Mesenchymal stem cell (in vitro differentiated cells and primary cell): Measurements from ENCODE around the gene GNG12.

Source experiments
- DNase-seq: peaks from one replicate; pipeline ENCODE4 v3.0.0-alpha.2; 2013
- H2AFZ ChIP-seq: one replicate; pipeline ENCODE4 v1.6.1; 2013; ENCODE audit warnings: low read depth, mild to moderate bottlenecking, control low read depth, inconsistent platforms, low read length, moderate library complexity
- H2AK5ac ChIP-seq: 2 replicates; pipeline ENCODE4 v1.6.1; 2013; ENCODE audit warnings: low read length, moderate library complexity, mild to moderate bottlenecking, inconsistent platforms; ENCODE audit not compliant: severe bottlenecking
- H2BK120ac ChIP-seq: one replicate; pipeline ENCODE4 v1.6.1; 2013; ENCODE audit warnings: low read depth, mild to moderate bottlenecking, inconsistent platforms, low read length, moderate library complexity
- H2BK12ac ChIP-seq, 2 experiments: one replicate each; pipeline ENCODE4 v1.6.1; 2013; ENCODE audit warnings: inconsistent platforms in 2 of 2, low read length in 2 of 2, mild to moderate bottlenecking in 2 of 2, moderate library complexity in 2 of 2, control low read depth in 1 of 2
- H2BK15ac ChIP-seq: one replicate; pipeline ENCODE4 v1.6.1; 2013; ENCODE audit warnings: mild to moderate bottlenecking, low read depth, inconsistent platforms; ENCODE audit not compliant: poor library complexity, severe bottlenecking
- H2BK5ac ChIP-seq: 2 replicates; pipeline ENCODE4 v1.6.1; 2013; ENCODE audit warnings: low read depth, mild to moderate bottlenecking, low read length, control low read depth, inconsistent platforms; ENCODE audit not compliant: poor library complexity, severe bottlenecking
- H3K14ac ChIP-seq, 2 experiments: one replicate each; pipeline ENCODE4 v1.6.1; 2013; ENCODE audit warnings: inconsistent platforms in 2 of 2, low read length in 2 of 2, control low read depth in 1 of 2, mild to moderate bottlenecking in 1 of 2, moderate library complexity in 1 of 2
- H3K18ac ChIP-seq, 2 experiments: one replicate each; pipeline ENCODE4 v1.6.1; 2013; ENCODE audit warnings: inconsistent platforms in 2 of 2, low read length in 2 of 2, control low read depth in 1 of 2, low read depth in 1 of 2, mild to moderate bottlenecking in 1 of 2
- H3K23ac ChIP-seq, 2 experiments: one replicate each; pipeline ENCODE4 v1.6.1; 2013; ENCODE audit warnings: inconsistent platforms in 2 of 2, low read length in 2 of 2, mild to moderate bottlenecking in 2 of 2, moderate library complexity in 2 of 2, control low read depth in 1 of 2
- H3K27ac ChIP-seq: 2 replicates; pipeline ENCODE4 v1.5.1; 2013; ENCODE audit warnings: mild to moderate bottlenecking, moderate library complexity, low read length, control low read depth, inconsistent platforms; ENCODE audit not compliant: poor library complexity, severe bottlenecking
- H3K27me3 ChIP-seq, 2 experiments: 2 replicates each; pipeline versions ENCODE4 v1.6.1 to v1.7.0; 2013; ENCODE audit warnings: low read length in 2 of 2, mild to moderate bottlenecking in 2 of 2, moderate library complexity in 2 of 2, control low read depth in 1 of 2, inconsistent platforms in 1 of 2; ENCODE audit not compliant: control insufficient read depth in 1 of 2, insufficient read depth in 1 of 2
- H3K36me3 ChIP-seq, 2 experiments: 2 replicates each; pipeline versions ENCODE4 v1.6.1 to v1.7.0; 2013; ENCODE audit warnings: low read length in 2 of 2, control low read depth in 1 of 2, inconsistent platforms in 1 of 2, low read depth in 1 of 2, mild to moderate bottlenecking in 1 of 2; ENCODE audit not compliant: insufficient read depth in 2 of 2, control insufficient read depth in 1 of 2
- H3K4ac ChIP-seq, 2 experiments: one replicate each; pipeline ENCODE4 v1.6.1; 2013; ENCODE audit warnings: inconsistent platforms in 2 of 2, low read length in 2 of 2, mild to moderate bottlenecking in 2 of 2, moderate library complexity in 2 of 2, control low read depth in 1 of 2, low read depth in 1 of 2
- H3K4me1 ChIP-seq: 2 replicates; pipeline ENCODE4 v1.6.1; 2013; ENCODE audit warnings: low read depth, low read length, control low read depth; ENCODE audit not compliant: control insufficient read depth, insufficient read depth
- H3K4me2 ChIP-seq: 2 replicates; pipeline ENCODE4 v1.6.1; 2013; ENCODE audit warnings: low read length, mild to moderate bottlenecking, inconsistent platforms; ENCODE audit not compliant: poor library complexity, severe bottlenecking
- H3K4me3 ChIP-seq, 2 experiments: 2 replicates each; pipeline versions ENCODE4 v1.5.1 to v1.7.0; 2013; ENCODE audit warnings: low read length in 2 of 2, mild to moderate bottlenecking in 2 of 2, control low read depth in 1 of 2, low read depth in 1 of 2; ENCODE audit not compliant: insufficient read depth in 1 of 2
- H3K79me1 ChIP-seq: replicated peaks from 2 replicates; pipeline ENCODE4 v1.6.1; 2013; ENCODE audit warnings: mild to moderate bottlenecking, control low read depth, low read length, inconsistent platforms; ENCODE audit not compliant: poor library complexity, severe bottlenecking
- H3K9ac ChIP-seq: 2 replicates; pipeline ENCODE4 v1.7.0; 2013; ENCODE audit warnings: mild to moderate bottlenecking, low read length, moderate library complexity
- H3K9me3 ChIP-seq: 2 replicates; pipeline ENCODE4 v1.7.0; 2013; ENCODE audit warnings: mild to moderate bottlenecking, low read length; ENCODE audit not compliant: control insufficient read depth
- H4K8ac ChIP-seq: one replicate; pipeline ENCODE4 v1.6.1; 2013; ENCODE audit warnings: inconsistent platforms, mild to moderate bottlenecking, low read length, moderate library complexity
- H4K91ac ChIP-seq: one replicate; pipeline ENCODE4 v1.6.1; 2013; ENCODE audit warnings: mild to moderate bottlenecking, low read length, inconsistent platforms
- WGBS: methylation state at CpG from one replicate; pipeline ENCODE4 v1.1.7; 2013; ENCODE audit warnings: mixed read lengths; 5-methylcytosine and 5-hydroxymethylcytosine counted together

GNG12 gene

DNA sequence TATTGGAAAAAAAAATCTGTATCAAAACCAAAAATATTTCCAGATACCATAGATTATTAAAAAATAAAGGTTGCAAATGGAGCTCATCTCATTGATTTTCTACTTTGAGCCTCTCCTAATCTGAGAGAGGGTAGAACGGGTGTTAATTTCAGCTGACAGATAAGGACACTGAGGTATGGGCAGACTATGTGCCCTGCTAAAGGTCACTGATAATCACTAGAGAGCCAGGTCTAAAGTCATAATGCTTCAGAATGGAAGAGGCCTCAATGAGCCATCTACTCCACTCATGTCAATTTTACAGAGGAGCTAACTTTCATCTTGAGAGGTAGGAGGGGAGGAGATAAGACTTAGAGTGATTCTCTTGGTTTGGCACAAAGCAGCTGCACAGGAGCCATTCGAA, 21.0 kb downstream of the GNG12 start:
- H3K79me1 ChIP-seq: peaks cover 8% of the 10 kb centered on the region
- no peak overlapping the region for H4K91ac ChIP-seq
- H2BK120ac ChIP-seq: no peak overlapping the region
- H2AK5ac ChIP-seq: no peak overlapping the region
- H3K14ac ChIP-seq: no peak overlapping the region
- H4K8ac ChIP-seq: no peak overlapping the region
- H3K27me3 ChIP-seq: no peaks in the 10 kb centered on the region
- no peak overlapping the region for H3K4me2 ChIP-seq
- H3K4me1 ChIP-seq: peaks cover 4% of the 10 kb centered on the region
- H2BK15ac ChIP-seq: no peak overlapping the region
- no peak overlapping the region for H3K23ac ChIP-seq
- no peak overlapping the region for H3K9ac ChIP-seq
- H3K4me3 ChIP-seq: no peak overlapping the region
- no peak overlapping the region for H3K27ac ChIP-seq
- H3K36me3 ChIP-seq: peaks cover 9 to 10% of the 10 kb centered on the region in 2 experiments
- no peak overlapping the region for H2AFZ ChIP-seq
- no peak for DNase-seq
- H2BK12ac ChIP-seq: no peak overlapping the region
- no peak overlapping the region for H3K18ac ChIP-seq
- no peak overlapping the region for H3K4ac ChIP-seq
- 77% methylated on average over 2 of the region's 2 CpGs for WGBS
- H3K9me3 ChIP-seq: no peaks in the 10 kb centered on the region
- no peak overlapping the region for H2BK5ac ChIP-seq

DNA sequence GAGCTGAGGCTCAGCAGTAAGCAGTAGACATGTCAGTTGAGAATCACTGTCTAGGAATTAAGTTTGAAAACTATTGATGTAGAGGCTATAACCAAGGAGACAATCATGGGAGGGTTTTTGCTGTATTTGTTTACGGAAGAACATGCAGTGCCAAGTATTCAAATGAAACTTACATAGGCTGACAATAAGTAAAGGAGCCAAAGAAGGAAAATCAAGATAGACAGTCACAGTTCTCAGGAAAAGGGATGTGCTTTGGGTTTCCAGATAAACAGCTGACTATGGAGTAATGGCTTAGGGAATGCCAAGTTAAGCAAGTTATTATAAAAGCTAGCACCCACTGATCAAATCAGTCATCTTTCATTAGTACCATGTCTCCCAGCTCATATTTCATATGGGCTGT, 21.5 kb downstream of the GNG12 start:
- H2BK12ac ChIP-seq: no peak overlapping the region
- peaks cover 8% of the 10 kb centered on the region for H3K79me1 ChIP-seq
- H3K4me2 ChIP-seq: no peak overlapping the region
- H2BK120ac ChIP-seq: no peak overlapping the region
- 91% methylated on average over 1 of the region's 1 CpG for WGBS
- no peaks in the 10 kb centered on the region for H3K9me3 ChIP-seq
- H3K36me3 ChIP-seq: peaks cover 9 to 10% of the 10 kb centered on the region in 2 experiments
- H2BK5ac ChIP-seq: no peak overlapping the region
- no peak overlapping the region for H2AFZ ChIP-seq
- no peak overlapping the region for H2BK15ac ChIP-seq
- no peaks in the 10 kb centered on the region for H3K27me3 ChIP-seq
- H2AK5ac ChIP-seq: no peak overlapping the region
- H3K4me1 ChIP-seq: peaks cover 4% of the 10 kb centered on the region
- no peak for DNase-seq
- no peak overlapping the region for H4K91ac ChIP-seq
- H3K18ac ChIP-seq: no peak overlapping the region
- no peak overlapping the region for H3K14ac ChIP-seq
- H3K4me3 ChIP-seq: no peak overlapping the region
- H3K23ac ChIP-seq: no peak overlapping the region
- H3K9ac ChIP-seq: no peak overlapping the region
- H3K27ac ChIP-seq: no peak overlapping the region
- H4K8ac ChIP-seq: no peak overlapping the region
- no peak overlapping the region for H3K4ac ChIP-seq

DNA sequence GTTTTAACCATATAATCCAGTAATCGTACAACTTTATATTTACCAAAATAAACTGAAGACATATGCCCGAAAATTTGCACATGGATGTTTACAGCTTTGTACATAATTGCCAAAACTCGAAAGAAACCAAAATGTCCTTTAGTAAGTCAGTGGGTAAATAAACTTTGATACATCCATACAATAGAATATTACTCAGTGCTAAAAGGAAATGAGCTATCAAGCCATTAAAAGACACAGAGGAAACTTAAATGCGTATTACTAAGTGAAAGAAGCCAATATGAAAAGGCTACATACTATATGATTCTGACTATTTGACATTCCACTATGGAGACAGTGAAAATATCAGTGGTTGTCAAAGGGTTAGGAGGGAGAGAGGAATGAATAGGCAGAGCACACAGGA, 23.4 kb downstream of the GNG12 start:
- H3K4ac ChIP-seq: no peak overlapping the region

DNA sequence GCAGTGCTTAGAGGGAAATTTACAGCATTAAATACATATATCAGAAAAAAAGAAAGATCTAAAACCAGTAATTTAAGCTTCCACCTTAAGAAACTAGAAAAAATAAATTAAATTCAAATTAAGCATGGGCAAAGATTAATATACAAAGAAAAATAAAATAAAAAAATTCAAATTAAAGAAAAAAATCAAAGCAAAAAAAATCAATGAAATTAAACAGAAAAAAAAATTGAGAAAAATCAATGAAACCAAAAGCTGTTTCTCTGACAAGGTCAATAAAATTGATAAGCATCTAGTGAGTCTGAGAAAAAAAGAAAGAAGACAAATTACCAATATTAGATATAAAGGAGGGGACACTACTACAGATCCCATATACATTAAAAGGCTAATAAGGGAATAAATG, 26.0 kb downstream of the GNG12 start:
- no peaks in the 10 kb centered on the region for H3K9me3 ChIP-seq
- H4K91ac ChIP-seq: no peak overlapping the region
- no peak overlapping the region for H2BK15ac ChIP-seq
- no peak overlapping the region for H2AK5ac ChIP-seq
- no peak overlapping the region for H2BK12ac ChIP-seq
- no peak overlapping the region for H4K8ac ChIP-seq
- peaks cover 0 to 3% of the 10 kb centered on the region in 2 experiments for H3K36me3 ChIP-seq
- no peak overlapping the region for H3K18ac ChIP-seq
- no peak overlapping the region for H3K23ac ChIP-seq
- no peak overlapping the region for H3K14ac ChIP-seq
- no peak overlapping the region for H2BK5ac ChIP-seq
- no peak for DNase-seq
- no peak overlapping the region for H2BK120ac ChIP-seq
- H3K27ac ChIP-seq: no peak overlapping the region
- no peaks in the 10 kb centered on the region for H3K27me3 ChIP-seq
- no peak overlapping the region for H3K4me2 ChIP-seq
- no peak overlapping the region for H3K4me3 ChIP-seq
- H3K79me1 ChIP-seq: peaks cover 5% of the 10 kb centered on the region
- H3K4me1 ChIP-seq: peaks cover 9% of the 10 kb centered on the region
- H3K9ac ChIP-seq: no peak overlapping the region
- H3K4ac ChIP-seq: no peak overlapping the region
- no peak overlapping the region for H2AFZ ChIP-seq

More for the DNA sequence above, 23.4 kb downstream of the GNG12 start:
- H2BK15ac ChIP-seq: no peak overlapping the region
- H3K36me3 ChIP-seq: peaks cover 0 to 3% of the 10 kb centered on the region in 2 experiments
- H3K23ac ChIP-seq: no peak overlapping the region
- H3K4me2 ChIP-seq: no peak overlapping the region
- H3K27ac ChIP-seq: no peak overlapping the region
- no peak overlapping the region for H2BK120ac ChIP-seq
- no peak overlapping the region for H3K4me3 ChIP-seq
- H3K18ac ChIP-seq: no peak overlapping the region
- no peak overlapping the region for H4K8ac ChIP-seq
- no peak overlapping the region for H3K9ac ChIP-seq
- H3K79me1 ChIP-seq: peaks cover 3% of the 10 kb centered on the region
- no peak overlapping the region for H3K14ac ChIP-seq
- WGBS: 100% methylated on average over 2 of the region's 4 CpGs
- no peak overlapping the region for H2AK5ac ChIP-seq
- no peak overlapping the region for H4K91ac ChIP-seq
- no peak overlapping the region for H2BK12ac ChIP-seq
- DNase-seq: no peak
- no peak overlapping the region for H2AFZ ChIP-seq
- H3K27me3 ChIP-seq: no peaks in the 10 kb centered on the region
- no peak overlapping the region for H2BK5ac ChIP-seq
- no peaks in the 10 kb centered on the region for H3K4me1 ChIP-seq
- H3K9me3 ChIP-seq: no peaks in the 10 kb centered on the region
